Subcutaneous abdominal adipose tissue (tissue), 5 donors: ENCODE measurements around the gene TCF4.
A peak's percentile ranks its signal among the peaks of the same experiment; 100 is the strongest.

Source experiments
- H3K27ac ChIP-seq: one replicate; pipeline ENCODE4 v1.7.0; 2013; ENCODE audit warnings: low read depth, mild to moderate bottlenecking, inconsistent platforms, low read length, moderate library complexity
- H3K27me3 ChIP-seq, 5 donors: one replicate each; pipeline ENCODE4 v1.7.0; 2013; ENCODE audit warnings: low read length in 5 of 5, inconsistent platforms in 1 of 5; ENCODE audit not compliant: control insufficient read depth in 5 of 5, insufficient read depth in 4 of 5
- H3K36me3 ChIP-seq, 5 donors: one replicate each; pipeline ENCODE4 v1.7.0; 2013; ENCODE audit warnings: low read length in 5 of 5; ENCODE audit not compliant: control insufficient read depth in 5 of 5, insufficient read depth in 5 of 5
- H3K4me1 ChIP-seq, 5 donors: one replicate each; pipeline ENCODE4 v1.7.0; 2013; ENCODE audit warnings: low read length in 5 of 5, mild to moderate bottlenecking in 3 of 5, moderate library complexity in 1 of 5; ENCODE audit not compliant: control insufficient read depth in 5 of 5, insufficient read depth in 5 of 5
- H3K4me3 ChIP-seq, 5 donors: one replicate each; pipeline ENCODE4 v1.7.0; 2013; ENCODE audit warnings: low read length in 5 of 5, low read depth in 1 of 5
- H3K9ac ChIP-seq, 5 donors: one replicate each; pipeline ENCODE4 v1.7.0; 2013; ENCODE audit warnings: low read length in 5 of 5, mild to moderate bottlenecking in 4 of 5, moderate library complexity in 3 of 5
- H3K9me3 ChIP-seq, 5 donors: one replicate each; pipeline ENCODE4 v1.7.0; 2013; ENCODE audit warnings: low read length in 5 of 5; ENCODE audit not compliant: control insufficient read depth in 5 of 5
- donor health status: healthy.
- donor health status: healthy.
- donor health status: healthy.
- donor health status: healthy.
- donor health status: healthy.

Gene TCF4

GRCh38 chr18:55272510-55273243 is 315.3 kb downstream of the TCF4 start:
- H3K27me3 ChIP-seq = no peaks in the 10 kb centered on the region
- peak overlapping the region; percentile 38 for H3K27ac ChIP-seq
- no peak overlapping the region for H3K4me3 ChIP-seq
- peaks cover 31 to 55% (median 39%) of the 10 kb centered on the region in 5 donors for H3K36me3 ChIP-seq
- no peaks in the 10 kb centered on the region for H3K9me3 ChIP-seq
- peak overlapping the region in 2 of 5 donors; percentile 5 to 36 for H3K9ac ChIP-seq
- H3K4me1 ChIP-seq = peaks cover 0 to 29% (median 13%) of the 10 kb centered on the region in 5 donors

GRCh38 chr18:55269622-55270021 is 318.4 kb downstream of the TCF4 start:
- no peaks in the 10 kb centered on the region for H3K9me3 ChIP-seq
- no peak overlapping the region for H3K4me3 ChIP-seq
- H3K4me1 ChIP-seq = peaks cover 6 to 49% (median 21%) of the 10 kb centered on the region in 5 donors
- H3K27ac ChIP-seq = no peak overlapping the region
- peaks cover 38 to 64% (median 42%) of the 10 kb centered on the region in 5 donors for H3K36me3 ChIP-seq
- H3K9ac ChIP-seq = no peak overlapping the region
- H3K27me3 ChIP-seq = no peaks in the 10 kb centered on the region

GRCh38 chr18:55268628-55269275 is 319.2 kb downstream of the TCF4 start:
- H3K27ac ChIP-seq = no peak overlapping the region
- H3K9ac ChIP-seq = no peak overlapping the region
- no peak overlapping the region for H3K4me3 ChIP-seq
- H3K9me3 ChIP-seq = no peaks in the 10 kb centered on the region
- peaks cover 6 to 57% (median 25%) of the 10 kb centered on the region in 5 donors for H3K4me1 ChIP-seq
- peaks cover 32 to 55% (median 34%) of the 10 kb centered on the region in 5 donors for H3K36me3 ChIP-seq
- no peaks in the 10 kb centered on the region for H3K27me3 ChIP-seq

DNA sequence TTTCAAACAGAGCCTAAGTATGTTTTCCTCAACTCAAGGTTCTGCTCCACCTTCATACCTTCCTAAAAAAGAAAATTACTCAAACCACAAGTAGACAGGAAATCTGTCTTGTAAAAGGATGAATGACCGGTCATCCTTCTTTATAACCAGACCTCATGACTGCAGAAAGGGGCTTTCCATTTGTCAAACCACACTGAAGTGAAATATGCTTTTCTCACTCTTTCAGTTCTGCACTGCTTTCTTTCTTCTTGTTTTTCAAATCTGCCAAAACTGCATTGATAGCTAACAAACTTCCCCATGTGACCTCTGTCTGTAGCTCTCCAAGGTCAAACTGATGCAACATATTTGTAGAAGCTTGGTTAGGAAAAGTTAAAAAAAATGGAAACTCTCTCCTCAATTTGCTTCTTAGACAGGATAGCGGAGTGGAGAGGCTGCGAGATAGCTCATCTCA is 319.8 kb downstream of the TCF4 start:
- no peaks in the 10 kb centered on the region for H3K27me3 ChIP-seq
- H3K4me1 ChIP-seq = peaks cover 6 to 57% (median 25%) of the 10 kb centered on the region in 5 donors
- no peaks in the 10 kb centered on the region for H3K9me3 ChIP-seq
- H3K4me3 ChIP-seq = no peak overlapping the region
- H3K36me3 ChIP-seq = peaks cover 32 to 52% (median 34%) of the 10 kb centered on the region in 5 donors
- H3K9ac ChIP-seq = no peak overlapping the region
- no peak overlapping the region for H3K27ac ChIP-seq

- Histone ChIP-seq H3K4me3 (no peak overlapping the region), H3K27me3 (no peaks in the 10 kb centered on the region), H3K36me3 (peaks cover 29 to 58% (median 37%) of the 10 kb centered on the region in 5 donors), H3K9ac (no peak overlapping the region), H3K4me1 (peaks cover 6 to 46% (median 18%) of the 10 kb centered on the region in 5 donors), H3K9me3 (no peaks in the 10 kb centered on the region), H3K27ac (peak overlapping the region; percentile 2)
These were observed 321.0 kb downstream of the TCF4 start for GRCh38 chr18:55266981-55267380.

DNA sequence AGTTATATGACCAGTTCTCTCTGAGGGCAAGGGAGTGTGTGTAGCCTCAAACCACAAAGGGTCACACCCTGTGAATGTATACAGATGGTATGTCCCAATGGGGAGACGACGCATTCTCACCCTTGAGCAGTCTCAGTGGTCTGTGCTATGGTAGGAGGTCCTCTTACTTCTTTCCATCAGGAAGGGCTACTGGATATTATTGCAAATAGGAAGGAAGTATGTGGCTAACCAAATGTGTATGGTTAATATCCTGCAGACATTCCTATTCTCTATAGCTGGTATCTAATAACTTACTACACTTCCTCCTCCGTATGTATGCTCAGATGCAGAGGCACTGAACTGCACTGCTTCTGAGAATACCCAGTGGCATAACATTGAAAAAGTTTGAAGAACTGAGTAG is 322.0 kb downstream of the TCF4 start:
- H3K9me3 ChIP-seq = no peaks in the 10 kb centered on the region
- H3K4me3 ChIP-seq = no peak overlapping the region
- peaks cover 34 to 64% (median 43%) of the 10 kb centered on the region in 5 donors for H3K36me3 ChIP-seq

GRCh38 chr18:55265130-55265675 is 322.8 kb downstream of the TCF4 start:
- Histone ChIP-seq H3K9ac (no peak overlapping the region), H3K36me3 (peaks cover 38 to 72% (median 47%) of the 10 kb centered on the region in 5 donors), H3K27me3 (no peaks in the 10 kb centered on the region), H3K4me1 (peaks cover 6 to 46% (median 18%) of the 10 kb centered on the region in 5 donors), H3K27ac (peak overlapping the region; percentile 40), H3K9me3 (no peaks in the 10 kb centered on the region), H3K4me3 (no peak overlapping the region)

More for the DNA sequence above, 322.0 kb downstream of the TCF4 start:
- Histone ChIP-seq H3K4me1 (peaks cover 6 to 46% (median 18%) of the 10 kb centered on the region in 5 donors), H3K27ac (peak overlapping the region; percentile 2), H3K27me3 (no peaks in the 10 kb centered on the region), H3K9ac (no peak overlapping the region)

- H3K4me3 ChIP-seq = no peak overlapping the region
- no peaks in the 10 kb centered on the region for H3K9me3 ChIP-seq
- peaks cover 6 to 46% (median 18%) of the 10 kb centered on the region in 5 donors for H3K4me1 ChIP-seq
- H3K27ac ChIP-seq = peak overlapping the region; percentile 24
- no peaks in the 10 kb centered on the region for H3K27me3 ChIP-seq
- no peak overlapping the region for H3K9ac ChIP-seq
- H3K36me3 ChIP-seq = peaks cover 38 to 73% (median 42%) of the 10 kb centered on the region in 5 donors
These were observed 323.9 kb downstream of the TCF4 start for GRCh38 chr18:55264108-55264507.

GRCh38 chr18:55262021-55262560 is 325.9 kb downstream of the TCF4 start:
- Histone ChIP-seq H3K9ac (no peak overlapping the region), H3K27me3 (no peaks in the 10 kb centered on the region), H3K9me3 (no peaks in the 10 kb centered on the region), H3K36me3 (peaks cover 41 to 70% (median 44%) of the 10 kb centered on the region in 5 donors), H3K4me3 (no peak overlapping the region), H3K27ac (no peak overlapping the region), H3K4me1 (peaks cover 4 to 31% (median 18%) of the 10 kb centered on the region in 5 donors)
